Neuron (in vitro differentiated cells): Measurements from ENCODE around the gene TTLL12.
"Not testable (repeated sequence)": the region's sequence is repeated elsewhere in the genome, so short reads cannot be mapped to it uniquely, and the experiment has no call there.

Source experiments
- H2AFZ ChIP-seq: one replicate; pipeline ENCODE4 v1.6.1; 2013; ENCODE audit warnings: low read depth, mild to moderate bottlenecking, inconsistent platforms, low read length, moderate library complexity
- H3K27me3 ChIP-seq: one replicate; pipeline ENCODE4 v1.6.1; 2013; ENCODE audit warnings: low read length; ENCODE audit not compliant: insufficient read depth
- H3K36me3 ChIP-seq: one replicate; pipeline ENCODE4 v1.6.1; 2013; ENCODE audit warnings: low read length; ENCODE audit not compliant: insufficient read depth
- H3K4me1 ChIP-seq: one replicate; pipeline ENCODE4 v1.6.1; 2013; ENCODE audit warnings: low read length; ENCODE audit not compliant: insufficient read depth
- H3K4me3 ChIP-seq: 2 replicates; pipeline ENCODE4 v1.5.1; 2013; ENCODE audit warnings: mild to moderate bottlenecking, low read length, moderate library complexity
- H3K9me3 ChIP-seq: one replicate; pipeline ENCODE4 v1.6.1; 2013; ENCODE audit warnings: low read length

The TTLL12 gene

GRCh38 chr22:43150731-43151206 lies 36.2 kb downstream of the TTLL12 start:
- no peak overlapping the region for H2AFZ ChIP-seq
- peaks cover 5% of the 10 kb centered on the region for H3K4me1 ChIP-seq
- no peak overlapping the region for H3K4me3 ChIP-seq
- H3K36me3 ChIP-seq, result no peaks in the 10 kb centered on the region
- H3K9me3 ChIP-seq, result no peaks in the 10 kb centered on the region
- H3K27me3 ChIP-seq, result peaks cover 20% of the 10 kb centered on the region

- Histone ChIP-seq H2AFZ (no peak overlapping the region), H3K4me1 (peaks cover 5% of the 10 kb centered on the region), H3K9me3 (no peaks in the 10 kb centered on the region), H3K36me3 (no peaks in the 10 kb centered on the region), H3K27me3 (peaks cover 20% of the 10 kb centered on the region), H3K4me3 (no peak overlapping the region)
These were observed 38.4 kb downstream of the TTLL12 start for GRCh38 chr22:43148581-43148980.

DNA sequence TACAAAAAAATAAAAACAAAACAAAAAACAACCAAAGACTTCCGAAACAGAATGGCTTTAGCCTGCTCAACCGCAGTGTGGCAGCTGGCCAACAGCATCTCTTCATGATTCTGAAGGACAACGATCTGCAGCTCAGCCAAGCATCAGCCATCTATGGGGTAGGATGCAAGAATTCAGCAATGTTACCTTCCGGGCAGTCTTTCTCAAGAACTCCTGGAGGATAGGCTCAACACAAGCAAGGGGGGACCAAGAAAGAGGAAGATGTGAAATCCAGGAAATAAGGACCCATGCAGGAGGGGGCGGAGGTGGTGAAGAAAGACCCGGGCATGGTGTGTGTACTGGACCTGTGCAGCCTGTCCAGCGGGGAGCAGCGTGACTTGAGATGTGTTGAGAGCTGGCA lies 39.1 kb downstream of the TTLL12 start:
- H3K4me3 ChIP-seq, result no peak overlapping the region
- H3K36me3 ChIP-seq, result no peaks in the 10 kb centered on the region
- peaks cover 20% of the 10 kb centered on the region for H3K27me3 ChIP-seq
- no peak overlapping the region for H2AFZ ChIP-seq
- peaks cover 5% of the 10 kb centered on the region for H3K4me1 ChIP-seq
- no peaks in the 10 kb centered on the region for H3K9me3 ChIP-seq

GRCh38 chr22:43146332-43146731 lies 40.6 kb downstream of the TTLL12 start:
- not testable (repeated sequence) for H2AFZ ChIP-seq, H3K27me3 ChIP-seq, H3K4me3 ChIP-seq, H3K9me3 ChIP-seq, H3K36me3 ChIP-seq, H3K4me1 ChIP-seq

DNA sequence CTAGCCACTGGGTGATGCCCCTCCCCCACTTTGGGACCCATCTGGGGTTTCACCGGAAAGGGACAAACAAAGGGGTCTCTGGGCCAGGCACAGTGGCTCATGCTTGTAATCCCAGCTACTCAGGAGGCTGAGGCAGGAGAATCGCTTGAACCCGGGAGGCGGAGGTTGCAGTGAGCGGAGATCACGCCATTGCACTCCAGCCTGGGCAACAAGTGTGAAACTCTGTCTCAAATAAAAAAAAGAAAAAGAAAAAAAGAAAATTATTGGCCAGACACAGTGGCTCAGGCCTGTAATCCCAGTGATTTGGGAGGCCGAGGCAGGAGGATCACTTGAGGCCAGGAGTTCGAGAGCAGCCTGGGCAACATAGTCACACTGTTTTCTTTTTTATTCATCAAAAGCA lies 41.6 kb downstream of the TTLL12 start:
- not testable (repeated sequence) for H3K9me3 ChIP-seq, H3K4me1 ChIP-seq, H2AFZ ChIP-seq, H3K4me3 ChIP-seq, H3K27me3 ChIP-seq
- H3K36me3 ChIP-seq, result peaks cover 10% of the 10 kb centered on the region

DNA sequence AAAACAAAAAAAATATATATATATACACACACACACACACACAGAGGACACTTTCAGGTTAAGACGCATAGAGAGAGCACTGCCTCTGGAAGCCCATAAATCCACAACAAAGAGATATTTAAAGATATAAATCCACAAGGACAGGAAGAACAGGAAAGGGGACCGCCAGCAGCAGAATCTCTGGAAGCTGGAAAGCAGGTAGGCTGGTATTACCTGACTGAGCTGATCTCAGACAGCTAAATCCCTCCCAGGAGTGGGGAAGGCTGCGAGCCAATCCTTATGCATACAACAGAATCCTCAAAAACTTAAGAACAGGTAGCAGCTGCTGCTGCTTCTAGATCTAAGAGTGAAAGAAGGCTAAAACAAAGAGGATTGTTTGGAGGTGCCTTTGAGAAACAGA lies 42.0 kb downstream of the TTLL12 start:
- H2AFZ ChIP-seq, result no peak overlapping the region
- H3K36me3 ChIP-seq, result peaks cover 14% of the 10 kb centered on the region
- H3K4me3 ChIP-seq, result no peak overlapping the region
- no peaks in the 10 kb centered on the region for H3K9me3 ChIP-seq
- peaks cover 4% of the 10 kb centered on the region for H3K27me3 ChIP-seq
- H3K4me1 ChIP-seq, result peaks cover 9% of the 10 kb centered on the region

DNA sequence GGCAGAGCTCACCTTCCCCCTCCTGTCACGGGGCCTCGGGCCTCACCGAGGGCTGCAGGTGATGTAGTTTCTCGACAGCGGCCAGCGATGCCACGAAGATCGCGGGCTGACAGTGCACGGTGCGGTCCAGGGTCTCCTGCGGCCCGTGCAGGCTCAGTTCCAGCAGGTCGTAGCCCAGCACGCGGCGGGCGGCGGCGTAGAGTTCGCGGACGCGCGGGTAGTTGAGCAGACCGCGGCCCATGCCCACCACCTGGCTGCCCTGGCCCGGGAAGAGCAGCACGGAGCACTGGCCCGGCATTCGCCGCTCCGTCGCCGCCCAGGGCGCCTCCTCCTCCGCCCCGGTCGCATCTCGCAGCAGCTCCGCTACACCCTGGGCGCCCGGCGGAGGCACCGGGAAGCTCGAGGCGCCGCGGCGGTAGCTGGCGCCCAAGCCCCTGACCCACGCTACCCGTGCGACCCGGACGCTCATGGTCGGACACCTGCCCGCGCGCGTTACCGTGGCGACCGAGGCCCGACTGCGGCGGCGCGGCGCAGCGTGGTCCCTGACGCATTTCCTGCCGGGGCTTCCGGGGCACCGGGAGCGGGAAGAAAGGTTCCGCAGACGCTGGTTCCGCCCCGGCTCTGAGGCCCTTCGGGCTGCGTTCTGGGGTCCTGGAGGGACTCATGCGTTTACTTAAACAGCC lies 43.9 kb downstream of the TTLL12 start, which contains the start of gene MCAT:
TSS of gene MCAT (minus strand) at position 519 of the 683 bp plus-strand sequence. CDS start at position 469, 50 bp downstream.
- H3K9me3 ChIP-seq, result no peaks in the 10 kb centered on the region
- peaks cover 9% of the 10 kb centered on the region for H3K4me1 ChIP-seq
- H3K36me3 ChIP-seq, result peaks cover 30% of the 10 kb centered on the region
- peak within 1 kb of the TSS; percentile 89 for H2AFZ ChIP-seq
- no peaks in the 10 kb centered on the region for H3K27me3 ChIP-seq
- H3K4me3 ChIP-seq, result peak within 1 kb of the TSS; percentile 74

DNA sequence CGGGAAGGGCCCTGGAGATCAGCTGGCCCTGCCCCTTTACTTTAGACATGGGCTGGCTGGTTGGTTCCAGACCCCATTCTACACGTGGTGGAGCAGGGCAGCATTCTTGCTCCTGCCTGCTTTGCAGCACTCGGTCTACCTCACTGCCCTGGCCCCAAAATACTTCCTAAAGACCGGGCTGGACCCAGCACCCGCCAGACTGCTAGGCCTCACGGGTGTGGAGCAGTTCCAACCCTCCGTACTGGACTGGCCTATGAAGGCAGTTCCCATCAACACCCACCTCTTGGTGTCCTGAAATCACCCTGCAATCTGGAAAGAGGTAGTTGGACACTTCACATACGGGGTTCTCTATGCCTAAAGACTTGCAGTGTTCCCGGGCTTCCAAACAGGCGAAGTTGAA lies 50.1 kb downstream of the TTLL12 start:
- H2AFZ ChIP-seq, result no peak overlapping the region
- H3K4me1 ChIP-seq, result peaks cover 2% of the 10 kb centered on the region
- H3K9me3 ChIP-seq, result no peaks in the 10 kb centered on the region
- H3K27me3 ChIP-seq, result no peaks in the 10 kb centered on the region
- no peak overlapping the region for H3K4me3 ChIP-seq
- H3K36me3 ChIP-seq, result peaks cover 77% of the 10 kb centered on the region

DNA sequence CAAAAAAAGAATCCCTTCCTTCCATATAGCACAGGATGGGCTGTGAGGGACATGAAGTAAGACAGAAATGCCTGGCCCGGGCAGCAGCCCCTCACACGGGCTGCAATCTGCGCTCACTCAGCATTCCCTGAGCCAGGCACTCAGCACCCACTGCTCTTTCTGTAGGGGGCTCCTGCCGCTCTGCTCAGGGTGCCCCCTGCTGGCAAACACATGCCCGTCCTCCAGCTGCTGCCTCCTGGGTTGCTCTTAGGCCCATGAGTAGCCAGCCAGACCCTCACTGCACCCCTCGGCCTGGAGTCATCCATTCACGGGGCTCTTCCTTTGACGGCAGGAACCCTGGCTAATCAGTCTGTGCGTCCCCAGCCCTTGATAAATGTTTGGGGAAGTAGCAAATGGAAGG lies 50.7 kb downstream of the TTLL12 start:
- Histone ChIP-seq H3K4me1 (no peaks in the 10 kb centered on the region), H3K9me3 (no peaks in the 10 kb centered on the region), H3K36me3 (peaks cover 81% of the 10 kb centered on the region), H2AFZ (no peak overlapping the region), H3K4me3 (no peak overlapping the region), H3K27me3 (no peaks in the 10 kb centered on the region)

GRCh38 chr22:43135565-43135964 lies 51.4 kb downstream of the TTLL12 start:
- no peak overlapping the region for H2AFZ ChIP-seq
- no peak overlapping the region for H3K4me3 ChIP-seq
- no peaks in the 10 kb centered on the region for H3K9me3 ChIP-seq
- no peaks in the 10 kb centered on the region for H3K27me3 ChIP-seq
- no peaks in the 10 kb centered on the region for H3K4me1 ChIP-seq
- peaks cover 77% of the 10 kb centered on the region for H3K36me3 ChIP-seq

GRCh38 chr22:43134553-43134952 lies 52.4 kb downstream of the TTLL12 start:
- Histone ChIP-seq H3K4me3 (no peak overlapping the region), H3K27me3 (no peaks in the 10 kb centered on the region), H3K36me3 (peaks cover 68% of the 10 kb centered on the region), H3K9me3 (no peaks in the 10 kb centered on the region), H3K4me1 (no peaks in the 10 kb centered on the region), H2AFZ (no peak overlapping the region)

DNA sequence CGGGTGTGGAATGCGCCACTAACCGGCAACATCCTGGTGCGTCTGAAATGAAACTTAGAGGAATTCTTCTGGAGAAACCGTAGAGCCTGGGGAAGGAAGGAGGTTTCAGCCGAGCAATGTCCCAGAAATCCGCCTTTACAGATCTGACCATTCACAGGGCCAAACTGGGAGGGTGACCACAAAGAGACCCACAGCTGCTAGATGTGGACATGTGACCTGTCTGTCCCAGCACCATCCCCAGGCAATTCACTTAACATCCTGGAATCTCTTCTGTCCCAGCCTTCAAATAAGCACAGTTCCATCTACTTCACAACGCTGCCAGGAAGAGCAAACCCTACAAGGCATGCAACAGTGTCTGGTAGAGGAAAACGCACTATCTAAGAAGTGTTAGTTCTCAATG lies 53.5 kb downstream of the TTLL12 start:
- no peaks in the 10 kb centered on the region for H3K4me1 ChIP-seq
- no peaks in the 10 kb centered on the region for H3K27me3 ChIP-seq
- H2AFZ ChIP-seq, result no peak overlapping the region
- H3K4me3 ChIP-seq, result no peak overlapping the region
- no peaks in the 10 kb centered on the region for H3K9me3 ChIP-seq
- peaks cover 58% of the 10 kb centered on the region for H3K36me3 ChIP-seq

DNA sequence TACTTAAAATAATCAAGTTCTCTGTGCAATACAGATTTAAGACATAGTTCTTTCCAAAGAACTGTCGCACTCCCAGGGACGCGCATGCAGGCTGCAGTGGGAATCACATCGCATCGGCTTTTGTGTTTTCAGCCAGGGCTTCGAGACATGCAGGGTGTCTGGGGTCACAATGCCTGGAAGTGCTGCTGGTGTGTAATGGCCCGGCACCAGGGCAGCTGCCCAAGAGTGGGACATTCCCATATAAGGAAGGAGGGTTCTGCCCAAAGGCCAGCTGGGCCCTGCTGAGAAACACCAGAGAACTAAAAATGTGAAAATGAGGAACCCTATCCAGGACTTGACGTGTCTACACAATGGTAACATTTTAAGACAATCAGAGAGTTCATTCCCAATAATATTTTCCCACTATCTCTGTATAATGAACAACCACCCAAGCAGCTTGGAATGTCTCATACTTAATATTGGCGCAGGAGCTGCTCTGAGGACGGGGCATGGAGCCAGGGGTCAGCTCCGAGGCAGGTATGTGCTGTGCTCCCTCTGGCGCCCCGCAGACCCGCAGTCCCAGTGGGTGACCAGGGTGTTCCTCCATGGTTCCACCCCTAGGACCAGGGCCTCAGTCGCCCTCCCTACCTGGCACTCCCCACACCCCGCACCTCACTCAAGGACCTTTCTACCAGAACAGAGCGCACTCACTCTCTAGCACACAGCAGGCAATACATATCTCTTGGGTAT lies 55.0 kb downstream of the TTLL12 start:
- H3K36me3 ChIP-seq, result peaks cover 47% of the 10 kb centered on the region
- H3K27me3 ChIP-seq, result no peaks in the 10 kb centered on the region
- no peak overlapping the region for H3K4me3 ChIP-seq
- no peaks in the 10 kb centered on the region for H3K4me1 ChIP-seq
- H2AFZ ChIP-seq, result no peak overlapping the region
- H3K9me3 ChIP-seq, result no peaks in the 10 kb centered on the region
